H1 (cell line): Measurements from ENCODE around the gene TLE1. TPM values are rescaled to one million over a fixed set of nuclear protein-coding genes. Genes with fewer than 3 reads are reported as not detected.

Source experiments
- CTCF ChIA-PET: fragments of 300-600 bp; sonication (Branson Sonifier 250); formaldehyde crosslinking; loops from one replicate; lab custom pipeline; 2021; ENCODE audit not compliant: partially characterized antibody; lab: Charles Lee
- POLR2A ChIA-PET: fragments of 300-600 bp; sonication (Branson Sonifier 250); formaldehyde crosslinking; loops from one replicate; lab custom pipeline; 2021; ENCODE audit warnings: inconsistent platforms; ENCODE audit not compliant: partially characterized antibody; lab: Charles Lee
- DNase-seq, 2 experiments: peaks; one replicate each; pipeline versions ENCODE4 v3.0.0 to v3.0.0-alpha.2; 2010 to 2022; ENCODE audit warnings: low spot score in 2 of 2, low read depth in 1 of 2, mixed read lengths in 1 of 2
- FAIRE-seq: peaks from 2 replicates; lab custom pipeline; 2011; peaks lifted over from hg19 to GRCh38; lab: Jason Lieb, UNC
- H2AFZ ChIP-seq: 2 replicates; pipeline ENCODE4 v1.8.1; 2012; ENCODE audit warnings: low read length, inconsistent platforms
- H2AK5ac ChIP-seq: 2 replicates; pipeline ENCODE4 v1.6.1; 2013; ENCODE audit warnings: low read depth, low read length
- H2BK120ac ChIP-seq: replicated peaks from 2 replicates; pipeline ENCODE3; 2013; ENCODE audit warnings: low read depth, low read length, inconsistent platforms
- H2BK12ac ChIP-seq: 2 replicates; pipeline ENCODE4 v1.6.1; 2013; ENCODE audit warnings: low read depth, low read length
- H2BK15ac ChIP-seq: 2 replicates; pipeline ENCODE4 v1.6.1; 2013; ENCODE audit warnings: low read length
- H2BK20ac ChIP-seq: 2 replicates; pipeline ENCODE4 v1.6.1; 2013; ENCODE audit warnings: low read length
- H2BK5ac ChIP-seq: 2 replicates; pipeline ENCODE4 v1.6.1; 2013; ENCODE audit warnings: low read depth, low read length
- H3K14ac ChIP-seq: 2 replicates; pipeline ENCODE4 v1.6.1; 2013; ENCODE audit warnings: inconsistent platforms; ENCODE audit not compliant: insufficient read length
- H3K18ac ChIP-seq: 2 replicates; pipeline ENCODE4 v1.6.1; 2013; ENCODE audit warnings: low read length; ENCODE audit errors: extremely low read depth
- H3K23ac ChIP-seq: 2 replicates; pipeline ENCODE4 v1.6.1; 2013; ENCODE audit warnings: inconsistent platforms; ENCODE audit not compliant: insufficient read length
- H3K23me2 ChIP-seq: 2 replicates; pipeline ENCODE4 v1.6.1; 2013; ENCODE audit warnings: low read depth, low read length
- H3K27ac ChIP-seq: 2 replicates; pipeline ENCODE4 v1.6.1; 2011; ENCODE audit warnings: low read depth, low read length, inconsistent platforms
- H3K27me3 ChIP-seq, 4 experiments: replicated peaks in 1 of 4; 1 replicate in 1 of 4; 2 replicates in 3 of 4; pipeline versions ENCODE4 v1.6.1 to v1.8.1; 2011 to 2013; ENCODE audit warnings: low read length in 3 of 4, mild to moderate bottlenecking in 3 of 4, inconsistent platforms in 2 of 4, mixed read lengths in 2 of 4, moderate library complexity in 1 of 4; ENCODE audit not compliant: control insufficient read depth in 3 of 4, insufficient read depth in 3 of 4; ENCODE audit errors: extremely low read depth in 1 of 4
- H3K36me3 ChIP-seq, 4 experiments: 2 replicates each; pipeline versions ENCODE4 v1.6.1 to v1.8.1; 2011 to 2013; ENCODE audit warnings: mild to moderate bottlenecking in 4 of 4, low read length in 3 of 4, moderate library complexity in 2 of 4, control low read depth in 1 of 4, inconsistent platforms in 1 of 4; ENCODE audit not compliant: insufficient read depth in 4 of 4, control insufficient read depth in 2 of 4
- H3K4ac ChIP-seq: replicated peaks from 2 replicates; pipeline ENCODE3; 2013; ENCODE audit warnings: low read length, low read depth, mixed read lengths, inconsistent platforms; ENCODE audit not compliant: insufficient read length
- H3K4me1 ChIP-seq, 4 experiments: replicated peaks in 1 of 4; 1 replicate in 1 of 4; 2 replicates in 3 of 4; pipeline versions ENCODE4 v1.6.1 to v1.8.1; 2011 to 2013; ENCODE audit warnings: low read length in 3 of 4, inconsistent platforms in 2 of 4, mixed read lengths in 1 of 4; ENCODE audit not compliant: insufficient read depth in 4 of 4, control insufficient read depth in 3 of 4
- H3K4me2 ChIP-seq, 2 experiments: 2 replicates each; pipeline versions ENCODE4 v1.6.1 to v1.8.1; 2011 to 2013; ENCODE audit warnings: low read depth in 2 of 2, low read length in 2 of 2, control low read depth in 1 of 2, inconsistent platforms in 1 of 2, mild to moderate bottlenecking in 1 of 2; ENCODE audit not compliant: insufficient read depth in 1 of 2
- H3K4me3 ChIP-seq, 4 experiments: fragments of 200-600, 300-600 bp in 1 of 4; sonication (generic), shearing (Covaris generic), sonication (Bioruptor Twin) in 1 of 4; 2 replicates each; pipeline versions ENCODE4 v1.5.1 to v1.8.1; 2011 to 2016; ENCODE audit warnings: low read length in 4 of 4, low read depth in 3 of 4, control low read depth in 2 of 4, inconsistent platforms in 2 of 4, mild to moderate bottlenecking in 2 of 4, mixed read lengths in 1 of 4, moderate library complexity in 1 of 4; ENCODE audit not compliant: insufficient read depth in 2 of 4; ENCODE audit errors: extremely low read depth in 1 of 4
- H3K56ac ChIP-seq: replicated peaks from 2 replicates; pipeline ENCODE3; 2013; ENCODE audit warnings: low read depth, mild to moderate bottlenecking, mixed read lengths, low read length, inconsistent platforms; ENCODE audit not compliant: insufficient read length
- H3K79me1 ChIP-seq: 2 replicates; pipeline ENCODE4 v1.6.1; 2013; ENCODE audit warnings: low read depth, low read length, control low read depth
- H3K79me2 ChIP-seq, 2 experiments: 2 replicates each; pipeline versions ENCODE4 v1.6.1 to v1.8.1; 2012 to 2013; ENCODE audit warnings: low read length in 2 of 2, mild to moderate bottlenecking in 2 of 2, inconsistent platforms in 1 of 2; ENCODE audit not compliant: insufficient read depth in 2 of 2, control insufficient read depth in 1 of 2
- H3K9ac ChIP-seq, 4 experiments: replicated peaks in 1 of 4; 1 replicate in 1 of 4; 2 replicates in 3 of 4; pipeline versions ENCODE4 v1.6.1 to v1.8.1; 2011 to 2013; ENCODE audit warnings: low read depth in 3 of 4, low read length in 3 of 4, control low read depth in 2 of 4, mild to moderate bottlenecking in 2 of 4, moderate library complexity in 2 of 4, inconsistent platforms in 1 of 4; ENCODE audit errors: extremely low read depth in 1 of 4
- H3K9me3 ChIP-seq, 2 experiments: 2 replicates each; pipeline versions ENCODE4 v1.6.1 to v1.8.1; 2012 to 2013; ENCODE audit warnings: mild to moderate bottlenecking in 2 of 2, moderate library complexity in 2 of 2, control low read depth in 1 of 2, inconsistent platforms in 1 of 2, low read depth in 1 of 2, low read length in 1 of 2, mixed read lengths in 1 of 2; ENCODE audit not compliant: insufficient read depth in 2 of 2
- H4K20me1 ChIP-seq, 2 experiments: replicated peaks in 1 of 2; 2 replicates each; pipeline versions ENCODE3 to v1.8.1; 2011 to 2013; ENCODE audit warnings: inconsistent platforms in 2 of 2, low read length in 2 of 2, mild to moderate bottlenecking in 1 of 2; ENCODE audit not compliant: insufficient read depth in 2 of 2, control insufficient read depth in 1 of 2
- H4K5ac ChIP-seq: 2 replicates; pipeline ENCODE4 v1.6.1; 2013; ENCODE audit warnings: low read length, low read depth, mixed read lengths, inconsistent platforms; ENCODE audit not compliant: insufficient read length
- H4K8ac ChIP-seq: 2 replicates; pipeline ENCODE4 v1.8.0; 2013; ENCODE audit warnings: mild to moderate bottlenecking, moderate library complexity, low read length, inconsistent platforms; ENCODE audit not compliant: insufficient read depth; ENCODE audit errors: extremely low read depth
- H4K91ac ChIP-seq: replicated peaks from 2 replicates; pipeline ENCODE3; 2013; ENCODE audit warnings: low read length, mixed read lengths, inconsistent platforms; ENCODE audit not compliant: insufficient read length
- HDAC2 ChIP-seq, 2 experiments: fragments of 300-600 bp in 1 of 2; sonication (generic) in 1 of 2; IDR thresholded peaks; 2 replicates each; pipeline ENCODE4 v1.6.1; 2011 to 2012; ENCODE audit warnings: low read depth in 2 of 2, low read length in 2 of 2, mild to moderate bottlenecking in 2 of 2, moderate library complexity in 2 of 2, borderline replicate concordance in 1 of 2, inconsistent platforms in 1 of 2
- KDM4A ChIP-seq: IDR thresholded peaks from one replicate; pipeline ENCODE4 v1.7.1; 2012; ENCODE audit warnings: low read depth, mild to moderate bottlenecking, moderate library complexity, low read length, inconsistent platforms; ENCODE audit not compliant: severe bottlenecking
- WGBS, 2 experiments: shearing (Covaris generic) in 1 of 2; methylation state at CpG; one replicate each; pipeline versions ENCODE4 v1.1.6 to v1.1.7; 2013 to 2015; ENCODE audit warnings: low lambda C conversion rate in 2 of 2, mixed read lengths in 2 of 2, inconsistent platforms in 1 of 2, low coverage in 1 of 2, missing lambda C conversion rate in 1 of 2; ENCODE audit not compliant: insufficient replicate concordance in 2 of 2, insufficient coverage in 1 of 2, insufficient read length in 1 of 2; ENCODE audit errors: extremely low coverage in 1 of 2, missing lambda C conversion rate in 1 of 2; 5-methylcytosine and 5-hydroxymethylcytosine counted together
- polyA plus RNA-seq, 7 experiments: library from polyadenylated mRNA; depleted of rRNA in 3 of 7; stranded (reverse) in 5 of 7; unstranded in 2 of 7; fragments of >200 nt in 5 of 7; fragments of 200-250 nt in 2 of 7; gene quantifications; 1 replicate in 5 of 7; 2 replicates in 1 of 7; 4 replicates in 1 of 7; pipeline versions ENCODE4 v1.2.1 to v1.2.3, GENCODE V29; 2011 to 2013; ENCODE audit warnings: missing spikeins in 2 of 7, mixed read lengths in 2 of 7
- total RNA-seq: library from RNA; stranded (reverse); fragmentation: NEBNext Ultra II Directional; extraction: Animal tissue kit (Norgen Biotek cat#: 25700); gene quantifications from 2 replicates; pipeline ENCODE4 v1.2.1, GENCODE V29; 2021

TLE1 gene
- total and polyA plus RNA-seq, 2 of the 8 experiments (the other 6 are each of a cell fraction or from before 2014, with no cell fraction given), result 81.8 to 91.6 TPM

DNA sequence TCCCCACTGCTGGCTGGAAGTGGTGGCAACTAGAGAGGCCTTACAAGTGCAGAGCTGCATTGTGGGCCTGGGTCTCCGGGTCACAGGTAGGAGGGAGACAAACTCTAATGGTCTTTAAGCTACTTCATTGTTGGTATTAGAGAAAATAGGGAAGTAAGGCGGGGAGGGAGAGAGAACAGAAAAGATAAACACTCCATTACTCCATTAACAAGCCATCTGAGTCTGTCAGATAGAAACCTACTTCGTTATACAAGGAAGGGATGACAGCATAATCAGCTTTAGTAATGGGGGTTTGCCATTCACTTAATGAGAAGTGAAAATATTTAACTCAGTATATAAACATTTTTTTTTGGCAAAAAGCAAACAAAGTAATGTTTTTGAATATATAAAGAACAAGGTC, 107.4 kb downstream of the TLE1 start:
- no peak overlapping the region for H2BK120ac ChIP-seq
- no peaks in the 10 kb centered on the region for H3K79me1 ChIP-seq
- H3K27ac ChIP-seq, result no peak overlapping the region
- H3K18ac ChIP-seq, result no peak overlapping the region
- H3K36me3 ChIP-seq, result peaks cover 10 to 48% (median 34%) of the 10 kb centered on the region in 4 experiments
- ChIA-PET POLR2A (interaction anchor here (1.3 kb wide), 1 partner anchor 108 kb away, joined by 4 read pairs; the partner anchor contains the start of gene TLE1), CTCF (interaction anchor here (0.6 kb wide), 1 partner anchor 101 kb away, joined by 3 read pairs; no protein-coding TSS in a partner anchor)
- H2AFZ ChIP-seq, result no peak overlapping the region
- no peak overlapping the region for H3K14ac ChIP-seq
- H3K23ac ChIP-seq, result no peak overlapping the region
- no peak overlapping the region for H2AK5ac ChIP-seq
- H4K20me1 ChIP-seq, result no peaks in the 10 kb centered on the region
- H3K4me3 ChIP-seq, result no peak overlapping the region
- 87% methylated on average over 3 of the region's 3 CpGs; no CpG with 5 or more reads in 1 of the 2 experiments for WGBS, 2 experiments
- H2BK5ac ChIP-seq, result no peak overlapping the region
- no peak overlapping the region for H3K9ac ChIP-seq
- no peak overlapping the region for H4K8ac ChIP-seq
- H3K79me2 ChIP-seq, result no peaks in the 10 kb centered on the region
- peaks cover 2% of the 10 kb centered on the region; the same call in 1 of the 2 replicates for H3K23me2 ChIP-seq
- H4K5ac ChIP-seq, result no peak overlapping the region
- H3K27me3 ChIP-seq, result no peaks in the 10 kb centered on the region
- no peaks in the 10 kb centered on the region for H3K9me3 ChIP-seq
- FAIRE-seq (no peak), DNase-seq (no peak)
- H2BK20ac ChIP-seq, result no peak overlapping the region
- H3K4me2 ChIP-seq, result no peak overlapping the region
- no peak overlapping the region for H2BK12ac ChIP-seq
- no peak overlapping the region for H3K4ac ChIP-seq
- no peak overlapping the region for H3K56ac ChIP-seq
- H4K91ac ChIP-seq, result no peak overlapping the region
- H3K4me1 ChIP-seq, result peaks cover 0 to 5% (median 1%) of the 10 kb centered on the region in 4 experiments; a peak in 2 of 7 replicates
- TF ChIP-seq KDM4A, result no peak
- no peak for TF ChIP-seq HDAC2 (IDR thresholded peaks at IDR 0.05; ENCODE audit: borderline replicate concordance in 1 of 2, low read depth in 2 of 2, low read length in 2 of 2)
- TF ChIP-seq, all 59 proteins: peak for 0
- no peak overlapping the region for H2BK15ac ChIP-seq
